ENCODE data around the gene GPR146.

- no peak for TF ChIP-seq POLR2AphosphoS5 (IDR thresholded peaks at IDR 0.05; ENCODE audit: low read depth, low read length)
- TF ChIP-seq, protein P1, sequence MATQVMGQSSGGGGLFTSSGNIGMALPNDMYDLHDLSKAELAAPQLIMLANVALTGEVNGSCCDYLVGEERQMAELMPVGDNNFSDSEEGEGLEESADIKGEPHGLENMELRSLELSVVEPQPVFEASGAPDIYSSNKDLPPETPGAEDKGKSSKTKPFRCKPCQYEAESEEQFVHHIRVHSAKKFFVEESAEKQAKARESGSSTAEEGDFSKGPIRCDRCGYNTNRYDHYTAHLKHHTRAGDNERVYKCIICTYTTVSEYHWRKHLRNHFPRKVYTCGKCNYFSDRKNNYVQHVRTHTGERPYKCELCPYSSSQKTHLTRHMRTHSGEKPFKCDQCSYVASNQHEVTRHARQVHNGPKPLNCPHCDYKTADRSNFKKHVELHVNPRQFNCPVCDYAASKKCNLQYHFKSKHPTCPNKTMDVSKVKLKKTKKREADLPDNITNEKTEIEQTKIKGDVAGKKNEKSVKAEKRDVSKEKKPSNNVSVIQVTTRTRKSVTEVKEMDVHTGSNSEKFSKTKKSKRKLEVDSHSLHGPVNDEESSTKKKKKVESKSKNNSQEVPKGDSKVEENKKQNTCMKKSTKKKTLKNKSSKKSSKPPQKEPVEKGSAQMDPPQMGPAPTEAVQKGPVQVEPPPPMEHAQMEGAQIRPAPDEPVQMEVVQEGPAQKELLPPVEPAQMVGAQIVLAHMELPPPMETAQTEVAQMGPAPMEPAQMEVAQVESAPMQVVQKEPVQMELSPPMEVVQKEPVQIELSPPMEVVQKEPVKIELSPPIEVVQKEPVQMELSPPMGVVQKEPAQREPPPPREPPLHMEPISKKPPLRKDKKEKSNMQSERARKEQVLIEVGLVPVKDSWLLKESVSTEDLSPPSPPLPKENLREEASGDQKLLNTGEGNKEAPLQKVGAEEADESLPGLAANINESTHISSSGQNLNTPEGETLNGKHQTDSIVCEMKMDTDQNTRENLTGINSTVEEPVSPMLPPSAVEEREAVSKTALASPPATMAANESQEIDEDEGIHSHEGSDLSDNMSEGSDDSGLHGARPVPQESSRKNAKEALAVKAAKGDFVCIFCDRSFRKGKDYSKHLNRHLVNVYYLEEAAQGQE (IDR thresholded peaks at IDR 0.05; ENCODE audit: insufficient read depth in 1 of 2, low read depth in 2 of 2, low read length in 2 of 2): no peak
- no peak for TF ChIP-seq SIN3A (IDR thresholded peaks at IDR 0.05; ENCODE audit: borderline replicate concordance, insufficient read depth, low read length)
- TF ChIP-seq TAF1 (IDR thresholded peaks at IDR 0.05; ENCODE audit: borderline replicate concordance, insufficient read depth, low read length): no peak
- TF ChIP-seq FOXP2 (optimal IDR thresholded peaks at IDR 0.05; ENCODE audit: borderline replicate concordance, extremely low read depth, extremely low read length, insufficient read depth): no peak
These were observed 32.1 kb downstream of the GPR146 start for GRCh38 chr7:1076184-1077072.

All from PFSK-1 (cell line).